ENCODE measurements around the gene KCNH4.

DNA sequence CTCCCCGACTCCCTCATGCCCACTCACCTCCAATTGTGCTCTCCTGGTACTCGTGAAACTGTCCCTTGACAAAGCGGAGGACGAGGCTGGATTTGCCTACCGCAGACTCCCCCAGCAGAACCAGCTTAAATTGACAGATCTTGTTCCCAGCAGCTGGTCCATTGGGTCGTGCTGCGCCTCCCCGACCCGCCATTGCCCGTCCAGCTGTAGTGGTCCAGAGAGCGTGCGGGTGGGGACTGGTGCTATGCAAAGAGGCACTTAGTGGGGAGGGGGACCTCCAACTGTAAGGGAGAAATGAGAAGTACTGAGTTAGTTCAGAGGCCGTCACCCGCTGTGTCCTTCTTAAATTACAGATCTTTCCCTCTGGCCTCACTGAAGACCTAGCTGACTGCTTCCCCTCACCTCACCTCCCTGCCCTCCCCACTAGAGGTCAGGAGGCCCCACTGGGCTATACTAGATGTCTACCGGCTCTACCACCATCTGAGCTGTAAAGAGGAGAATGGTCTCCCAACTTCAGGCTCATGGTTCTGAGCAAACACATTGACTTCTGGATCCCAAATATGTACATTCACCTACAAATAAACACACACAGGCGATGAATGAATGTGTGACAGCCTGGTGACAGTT, 50.5 kb downstream of the KCNH4 start:
- TF ChIP-seq CTCF (IDR thresholded peaks at IDR 0.05) = no peak
- no peak for TF ChIP-seq EP300 (IDR thresholded peaks at IDR 0.05)
- no peak for TF ChIP-seq POLR2A (IDR thresholded peaks at IDR 0.05)

All from tibial nerve (tissue), 4 donors.